CD4-positive, alpha-beta T cell treated with Interleukin-10 for 1 hour (primary cell): ENCODE results near the gene FNDC4.
"Not testable (repeated sequence)": the region's sequence is repeated elsewhere in the genome, so short reads cannot be mapped to it uniquely, and the experiment has no call there.

Experiments
- DNase-seq: peaks from one replicate; pipeline ENCODE4 v3.0.0-alpha.2; 2020

Gene FNDC4, protein sequence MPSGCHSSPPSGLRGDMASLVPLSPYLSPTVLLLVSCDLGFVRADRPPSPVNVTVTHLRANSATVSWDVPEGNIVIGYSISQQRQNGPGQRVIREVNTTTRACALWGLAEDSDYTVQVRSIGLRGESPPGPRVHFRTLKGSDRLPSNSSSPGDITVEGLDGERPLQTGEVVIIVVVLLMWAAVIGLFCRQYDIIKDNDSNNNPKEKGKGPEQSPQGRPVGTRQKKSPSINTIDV

DNA sequence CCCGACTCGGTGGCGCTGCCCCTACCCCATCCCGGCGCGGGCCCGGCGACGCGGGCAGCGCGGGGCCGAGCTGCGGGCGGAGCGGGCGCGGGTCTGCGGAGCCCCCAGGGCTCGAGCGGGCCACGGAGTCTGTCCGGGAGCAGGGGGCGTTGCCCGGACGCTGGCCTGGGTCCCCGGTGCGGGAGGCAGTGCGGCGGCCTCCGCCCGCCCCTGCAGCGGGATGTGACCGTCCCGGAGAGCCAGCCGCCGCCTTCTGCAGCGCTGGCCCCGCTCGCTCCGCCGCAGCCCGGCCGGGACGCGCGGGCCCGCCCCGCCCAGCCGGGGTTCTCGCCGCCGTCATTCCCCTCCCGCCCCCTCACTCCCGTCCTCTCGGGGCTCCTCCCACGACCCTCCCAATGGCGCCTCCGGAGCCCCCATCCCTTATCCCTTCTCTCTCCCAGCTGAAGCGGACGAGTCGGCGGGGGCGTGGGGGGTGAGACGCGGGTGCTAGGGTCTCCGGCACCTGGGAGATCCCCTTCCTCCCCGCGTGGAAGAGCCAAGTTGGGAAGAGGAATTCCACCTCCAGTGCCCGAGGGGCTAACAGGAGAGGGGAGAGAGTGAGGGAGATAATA is at the start of gene FNDC4:
TSS of gene FNDC4 (minus strand) at position 257 of the 611 bp plus-strand sequence. CDS start 521 bp downstream, outside the sequence.
- DNase-seq = peak; percentile 24

DNA sequence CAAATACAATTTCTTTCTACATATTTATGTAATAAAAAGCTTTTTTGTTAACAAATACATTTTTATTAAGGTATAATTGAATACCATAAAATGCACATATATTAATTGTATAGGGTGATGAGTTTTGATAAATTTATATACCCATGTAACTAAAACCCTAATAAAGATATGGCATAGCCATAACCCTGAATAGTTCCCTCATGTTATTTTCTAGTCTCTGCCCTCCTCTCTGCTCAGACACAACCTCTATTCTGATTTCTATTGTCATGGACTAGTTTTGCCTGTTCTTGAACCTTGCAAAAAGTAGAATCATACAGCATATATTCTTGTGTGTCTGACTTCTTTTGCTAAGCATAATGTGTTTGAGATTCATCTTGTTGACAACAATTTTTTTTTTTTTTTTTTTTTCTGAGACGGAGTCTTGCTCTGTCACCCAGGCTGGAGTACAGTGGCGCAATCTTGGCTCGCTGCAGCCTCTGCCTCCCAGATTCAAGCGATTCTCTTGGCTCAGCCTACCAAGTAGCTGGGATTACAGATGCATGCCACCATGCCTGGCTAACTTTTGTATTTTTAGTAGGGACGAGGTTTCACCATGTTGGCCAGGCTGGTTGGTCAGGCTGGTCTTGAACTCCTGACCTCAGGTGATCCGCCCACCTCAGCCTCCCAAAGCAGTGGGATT is 49.3 kb upstream of the FNDC4 start:
- no peak for DNase-seq

DNA sequence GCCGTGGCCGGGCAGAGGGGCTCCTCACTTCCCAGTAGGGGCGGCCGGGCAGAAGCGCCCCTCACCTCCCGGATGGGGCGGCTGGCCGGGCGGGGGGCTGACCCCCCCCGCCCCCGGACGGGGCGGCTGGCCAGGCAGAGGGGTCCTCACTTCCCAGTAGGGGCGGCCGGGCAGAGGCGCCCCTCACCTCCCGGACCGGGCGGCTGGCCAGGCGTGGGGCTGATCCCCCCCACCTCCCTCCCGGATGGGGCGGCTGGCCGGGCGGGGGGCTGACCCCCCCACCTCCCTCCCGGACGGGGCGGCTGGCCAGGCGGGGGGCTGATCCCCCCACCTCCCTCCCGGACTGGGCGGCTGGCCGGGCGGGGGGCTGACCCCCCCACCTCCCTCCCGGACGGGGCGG is 44.6 kb upstream of the FNDC4 start:
- not testable (repeated sequence) for DNase-seq

DNA sequence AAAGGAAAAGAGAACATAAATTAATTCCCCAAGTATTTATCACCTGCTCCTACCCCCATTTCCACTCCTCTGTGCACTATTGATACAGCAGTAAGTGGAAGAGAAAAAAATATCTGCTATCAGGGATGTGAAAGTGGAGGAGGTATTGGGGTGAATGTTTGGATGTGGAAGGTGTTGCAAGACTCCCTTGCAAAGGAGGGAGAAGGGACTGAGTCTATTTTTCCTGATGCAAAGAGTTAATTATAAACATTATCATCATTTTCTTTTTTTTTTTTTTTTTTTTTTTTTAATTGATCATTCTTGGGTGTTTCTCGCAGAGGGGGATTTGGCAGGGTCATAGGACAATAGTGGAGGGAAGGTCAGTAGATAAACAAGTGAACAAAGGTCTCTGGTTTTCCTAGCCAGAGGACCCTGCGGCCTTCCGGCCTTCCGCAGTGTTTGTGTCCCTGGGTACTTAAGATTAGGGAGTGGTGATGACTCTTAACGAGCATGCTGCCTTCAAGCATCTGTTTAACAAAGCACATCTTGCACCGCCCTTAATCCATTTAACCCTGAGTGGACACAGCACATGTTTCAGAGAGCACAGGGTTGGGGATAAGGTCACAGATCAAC is 43.9 kb upstream of the FNDC4 start:
- DNase-seq = not testable (repeated sequence)

DNA sequence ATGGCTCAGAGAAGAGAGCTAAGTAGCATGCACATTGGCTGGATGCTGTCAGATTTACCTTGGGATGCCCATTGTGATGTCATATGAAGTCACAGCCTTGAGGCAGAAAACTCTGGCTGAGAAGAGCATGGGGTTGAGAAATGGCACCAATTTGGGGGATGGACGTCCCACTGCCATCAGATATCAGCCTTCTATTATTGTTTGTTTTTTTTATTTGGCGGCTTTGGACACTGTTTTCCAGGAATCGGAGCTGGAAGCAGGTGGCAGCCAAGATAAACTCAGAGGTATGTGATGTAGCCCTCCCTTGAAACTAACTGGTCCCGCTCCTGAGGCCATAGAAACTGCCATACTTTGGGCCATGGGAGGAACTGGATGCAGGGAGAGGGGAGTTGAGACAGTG is 42.3 kb upstream of the FNDC4 start:
- no peak for DNase-seq

DNA sequence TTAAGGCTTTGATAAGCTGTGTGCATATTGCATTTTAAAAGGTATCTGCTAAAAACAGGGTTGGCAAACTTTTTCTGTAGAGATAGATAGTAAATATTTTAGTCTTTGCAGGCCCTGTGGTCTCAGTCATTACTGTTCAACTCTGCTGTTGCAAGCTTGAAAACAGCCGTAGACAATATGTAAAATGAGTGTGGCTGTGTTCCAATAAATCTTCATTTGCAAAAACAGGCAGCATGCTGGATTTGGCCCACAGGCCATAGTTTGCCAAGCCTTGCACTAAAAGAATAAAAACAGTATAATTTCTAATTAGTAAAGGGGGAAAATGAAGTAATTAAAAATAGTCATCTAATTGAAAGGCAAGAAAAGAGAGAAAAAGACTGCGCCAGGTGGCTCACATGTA is 37.0 kb upstream of the FNDC4 start:
- DNase-seq = no peak

DNA sequence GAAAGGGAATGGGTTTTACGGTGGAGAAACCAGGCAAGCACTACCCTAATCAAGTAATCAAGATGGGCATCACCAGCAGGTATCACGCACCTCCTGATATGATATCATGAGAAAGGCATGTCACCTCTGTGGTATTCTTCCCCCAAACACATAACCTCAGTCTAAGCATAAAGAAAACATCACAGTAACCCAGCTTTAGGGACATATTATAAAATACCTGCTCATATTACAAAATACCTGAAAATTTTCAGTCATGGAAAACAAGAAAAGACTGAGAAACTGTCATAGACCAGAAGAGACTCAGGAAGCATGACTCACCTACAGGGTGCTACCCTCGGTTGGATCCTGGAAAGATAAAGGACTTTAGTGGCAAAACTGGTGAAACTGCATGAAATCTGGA is 32.2 kb upstream of the FNDC4 start:
- no peak for DNase-seq

DNA sequence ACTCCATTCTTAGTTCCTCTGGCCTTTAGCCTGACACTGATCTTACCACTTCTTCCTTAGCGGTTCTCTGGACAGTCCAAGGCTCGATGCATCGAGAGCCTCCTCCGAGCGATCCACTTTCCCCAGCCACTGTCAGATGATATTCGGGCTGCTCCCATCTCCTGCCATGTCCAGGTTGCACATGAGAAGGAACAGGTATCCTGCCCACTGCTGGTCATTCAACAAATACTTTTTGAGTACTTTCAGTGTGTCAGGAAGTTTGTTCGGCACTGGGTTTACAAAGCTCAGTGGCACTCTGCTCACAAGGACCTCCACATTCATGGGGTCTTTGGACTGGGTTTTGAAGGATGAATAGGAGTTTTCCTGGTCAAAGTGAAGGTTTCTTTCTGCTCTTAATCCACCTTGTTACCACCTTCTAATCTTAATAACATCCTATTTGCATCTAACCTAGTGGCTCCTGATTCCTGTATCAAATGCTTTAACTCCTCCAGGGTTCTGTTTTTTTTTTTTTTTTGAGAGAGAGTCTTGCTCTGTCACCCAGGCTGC is 27.5 kb upstream of the FNDC4 start:
- no peak for DNase-seq

DNA sequence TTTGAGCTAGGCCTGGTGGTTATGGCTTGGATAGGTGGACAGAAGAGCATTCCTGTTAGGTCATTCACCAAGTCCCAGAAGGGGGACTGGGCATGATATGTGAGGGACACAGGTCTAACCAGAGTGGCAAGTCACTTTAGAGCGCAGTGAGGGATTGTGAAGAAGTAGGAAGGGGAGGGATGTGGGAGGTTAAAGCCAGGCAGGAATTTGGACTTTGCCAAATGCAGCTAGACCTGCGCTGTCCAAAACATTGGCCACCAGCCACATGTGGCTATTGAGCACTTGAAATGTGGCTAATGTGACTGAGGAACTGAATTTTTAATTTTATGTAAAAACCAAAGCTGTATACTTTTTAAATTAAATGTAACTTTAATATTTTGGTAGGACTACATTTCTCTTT is 25.3 kb upstream of the FNDC4 start:
- no peak for DNase-seq

DNA sequence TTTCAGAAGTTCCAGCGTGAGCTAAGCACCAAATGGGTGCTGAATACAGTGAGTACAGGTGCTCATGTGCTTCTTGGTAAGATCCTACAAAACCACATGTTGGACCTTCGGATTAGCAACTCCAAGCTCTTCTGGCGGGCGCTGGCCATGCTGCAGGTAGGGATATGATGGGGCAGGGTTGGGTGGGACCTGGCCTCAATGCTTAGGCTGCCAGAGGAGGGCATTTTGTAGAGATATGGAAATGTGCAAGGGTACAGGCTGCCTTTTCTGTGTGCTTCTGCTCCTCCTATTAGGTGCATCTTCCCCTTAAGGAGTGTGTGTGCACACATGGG is 23.7 kb upstream of the FNDC4 start:
- DNase-seq = no peak

DNA sequence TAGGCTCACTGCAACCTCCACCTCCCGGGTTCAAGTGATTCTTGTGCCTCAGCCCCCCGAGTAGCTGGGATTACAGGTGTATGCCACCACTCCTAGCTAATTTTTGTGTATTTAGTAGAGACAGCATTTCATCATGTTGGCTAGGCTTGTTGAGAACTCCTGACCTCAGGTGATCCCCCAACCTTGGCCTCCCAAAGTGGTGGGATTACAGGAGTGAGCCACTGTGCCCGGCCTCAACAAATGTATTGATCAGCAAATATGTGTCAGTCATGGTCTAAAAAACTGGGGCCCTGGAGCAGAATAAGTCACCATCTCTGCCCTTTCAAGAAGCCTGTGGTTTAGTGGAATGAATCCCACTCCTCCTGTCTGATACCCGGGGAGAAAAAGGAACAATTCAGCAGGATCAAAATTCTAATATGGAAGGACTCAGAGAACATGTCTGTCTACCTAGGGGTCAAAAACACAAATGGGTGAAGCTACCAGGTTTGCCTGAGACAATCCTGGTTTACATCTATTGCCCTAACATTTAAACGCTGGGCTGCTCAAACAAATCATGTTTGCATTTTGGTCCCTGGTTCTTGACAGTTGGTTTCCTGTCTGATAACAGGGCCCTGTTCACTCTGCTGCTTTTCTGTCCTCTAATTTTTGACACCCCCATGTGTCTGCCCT is 23.2 kb upstream of the FNDC4 start:
- no peak for DNase-seq

DNA sequence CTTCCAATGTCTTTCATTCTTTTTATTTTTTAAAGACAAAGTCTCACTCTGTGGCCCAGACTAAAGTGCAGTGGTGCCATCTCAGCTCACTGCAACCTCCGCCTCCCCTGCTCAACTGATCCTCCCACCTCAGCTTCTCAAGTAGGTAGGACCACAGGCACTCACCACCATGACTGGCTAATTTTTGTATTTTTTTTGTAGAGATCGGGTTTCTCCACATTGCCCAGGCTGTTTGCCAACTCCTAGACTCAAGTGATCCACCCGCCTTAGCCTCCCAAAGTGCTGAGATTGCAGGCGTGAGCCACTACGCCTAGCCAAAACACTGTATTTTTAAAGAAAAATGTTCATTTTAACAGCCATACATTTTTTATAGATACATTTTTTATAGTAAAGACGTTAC is 14.3 kb upstream of the FNDC4 start:
- DNase-seq = no peak

DNA sequence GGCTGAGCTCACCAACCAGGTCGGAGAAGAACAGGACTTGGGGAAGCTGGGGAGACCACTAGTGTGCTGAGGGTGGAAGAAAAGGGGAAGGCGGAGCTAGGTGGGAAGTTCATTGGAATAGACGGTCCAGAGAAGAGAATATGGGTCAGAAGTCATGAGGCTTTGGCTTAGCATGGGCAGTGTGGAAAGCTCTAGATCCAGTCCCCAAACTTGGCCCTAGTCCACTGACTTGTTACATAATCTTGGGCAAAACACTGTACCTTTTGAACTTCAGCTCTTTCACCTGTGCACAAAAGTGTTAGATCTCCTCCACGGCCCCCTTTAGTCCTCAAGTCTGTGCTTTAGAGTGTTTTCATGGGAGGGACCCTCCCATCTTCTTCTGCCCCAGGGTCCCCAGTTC is 12.3 kb upstream of the FNDC4 start:
- DNase-seq = no peak

DNA sequence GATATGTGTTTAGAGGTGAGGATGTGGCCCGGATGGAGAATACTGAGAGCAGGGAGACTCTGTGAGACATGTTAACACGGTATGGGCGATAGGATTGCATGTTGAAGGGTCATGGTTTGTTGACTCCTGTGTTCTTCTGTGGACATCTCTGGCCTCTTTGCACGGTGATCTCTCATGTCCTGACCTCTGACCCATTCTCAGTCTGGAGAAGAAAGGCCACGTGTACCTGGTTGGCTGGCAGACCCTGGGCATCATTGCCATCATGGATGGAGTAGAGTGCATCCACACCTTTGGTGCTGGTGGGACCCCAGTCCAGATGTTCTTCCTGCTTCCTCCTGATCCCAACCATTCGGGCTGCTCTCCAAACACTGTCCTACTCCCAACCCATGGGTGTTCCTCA is 11.6 kb upstream of the FNDC4 start:
- DNase-seq = no peak

DNA sequence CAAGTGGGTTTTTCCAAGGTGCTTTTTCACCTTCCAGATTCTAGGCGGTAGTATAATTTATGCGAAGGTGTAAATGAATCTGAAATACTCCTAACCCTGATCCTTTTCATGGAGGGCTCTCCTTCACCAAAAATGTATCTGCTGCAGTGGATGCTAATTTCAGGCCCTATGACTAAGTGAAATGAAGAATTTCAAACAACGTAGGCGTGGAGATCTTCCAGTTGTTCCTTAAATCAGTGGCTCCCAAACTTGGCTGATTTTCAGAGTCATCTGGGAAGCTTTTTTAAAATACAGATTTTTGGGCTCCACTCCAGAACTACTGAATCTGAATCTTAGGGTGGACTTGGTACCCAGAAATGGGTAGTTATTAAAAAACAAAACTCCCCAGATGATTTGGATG is 7.1 kb upstream of the FNDC4 start:
- no peak for DNase-seq

DNA sequence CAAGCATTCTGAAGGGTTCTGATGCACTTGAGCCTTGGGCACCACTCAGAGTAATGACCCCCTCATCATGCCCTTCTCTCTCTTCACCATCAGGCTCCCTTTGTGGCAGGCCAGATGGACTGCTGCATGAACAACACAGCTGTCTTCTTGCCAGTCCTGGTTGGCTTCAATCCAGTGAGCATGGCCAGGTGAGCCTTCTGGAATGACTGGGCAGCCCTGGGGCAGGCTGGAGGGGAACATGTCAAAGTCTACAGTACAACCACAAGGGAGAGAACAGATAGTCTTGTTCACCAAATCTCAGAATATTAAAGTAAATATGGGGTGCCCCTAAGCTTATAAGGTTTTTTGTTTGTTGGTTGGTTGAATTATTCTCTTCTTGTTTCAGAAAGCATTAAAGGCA is 6.0 kb upstream of the FNDC4 start:
- DNase-seq = no peak

DNA sequence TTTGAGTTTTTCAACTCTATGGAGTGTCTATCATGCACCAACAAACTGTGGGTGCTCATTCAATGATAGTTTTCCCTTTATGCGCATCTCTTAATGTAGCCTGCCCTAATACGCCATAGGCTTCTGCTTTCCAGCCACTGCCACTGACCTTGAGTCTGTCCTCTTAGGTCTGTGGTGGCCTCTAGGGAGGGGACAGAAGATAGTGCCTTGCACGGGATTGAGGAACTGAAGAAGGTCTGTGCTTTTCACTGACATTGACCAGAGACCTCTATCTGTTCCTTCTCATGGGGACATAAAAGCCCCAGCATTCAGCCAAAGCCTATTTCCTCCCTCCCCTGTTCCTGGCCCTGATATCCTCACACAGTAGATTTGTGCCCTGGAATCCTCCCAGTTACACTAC is 4.0 kb upstream of the FNDC4 start:
- no peak for DNase-seq

DNA sequence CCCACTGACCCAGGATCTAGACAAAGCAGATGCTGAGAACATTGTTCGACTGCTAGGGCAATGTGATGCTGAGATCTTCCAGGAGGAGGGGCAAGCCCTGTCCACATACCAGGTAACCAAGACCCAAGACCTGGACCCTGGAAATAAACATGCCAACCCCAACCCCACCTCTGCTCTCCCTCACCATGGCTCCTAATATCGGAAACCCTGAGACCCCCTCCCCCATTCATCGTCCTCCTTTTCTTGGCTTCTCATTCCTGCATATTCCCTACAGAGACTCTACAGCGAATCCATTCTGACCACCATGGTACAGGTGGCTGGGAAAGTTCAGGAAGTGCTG is 2.3 kb upstream of the FNDC4 start:
- no peak for DNase-seq

DNA sequence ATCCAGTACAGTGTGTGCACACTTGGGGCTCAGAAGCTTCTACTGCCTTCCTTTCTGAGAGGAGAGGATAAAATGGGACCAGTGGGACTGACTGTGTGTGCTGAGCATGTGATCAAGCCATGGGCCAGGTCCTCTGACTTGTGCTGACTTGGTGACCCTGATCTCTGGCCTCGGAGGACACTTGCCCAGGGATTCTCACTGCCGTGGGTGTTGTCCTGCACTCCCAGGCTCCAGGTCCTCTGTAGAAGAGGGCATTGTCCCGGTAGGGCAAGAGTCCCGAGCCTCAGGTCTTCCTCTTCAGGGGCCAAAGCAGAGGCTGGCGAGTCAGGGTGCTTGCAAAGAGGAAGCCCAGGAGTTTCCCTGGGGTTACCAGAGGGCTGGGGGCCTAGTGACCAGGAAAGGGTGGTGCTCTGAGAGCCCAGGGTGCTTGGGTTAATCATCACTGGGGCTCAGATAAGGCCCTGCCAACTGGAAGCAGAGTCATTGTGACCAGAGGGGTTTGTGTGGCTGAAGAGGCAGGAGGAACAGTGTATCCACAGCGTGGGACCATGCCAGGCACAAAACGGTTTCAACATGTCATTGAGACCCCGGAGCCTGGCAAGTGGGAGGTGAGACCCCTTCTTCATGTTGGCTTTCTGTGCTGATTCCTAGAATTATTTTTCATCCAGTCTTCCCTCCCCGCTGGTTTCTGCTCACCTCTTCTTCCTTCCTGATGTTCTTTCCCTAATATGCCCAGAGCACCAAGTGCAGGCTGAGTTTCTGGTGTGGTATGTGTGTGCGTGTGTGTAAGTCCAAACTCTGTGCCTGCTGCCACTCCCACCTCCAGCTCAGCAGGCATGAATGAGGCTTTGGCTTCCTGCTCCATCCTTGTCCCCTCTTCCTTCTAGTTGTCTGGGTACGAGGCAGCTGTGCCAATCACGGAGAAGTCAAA is 1.6 kb upstream of the FNDC4 start, which contains the start of gene GCKR:
TSS of gene GCKR (plus strand) at position 483 of the 931 bp plus-strand sequence. CDS start at position 549, 66 bp downstream.
- no peak for DNase-seq

DNA sequence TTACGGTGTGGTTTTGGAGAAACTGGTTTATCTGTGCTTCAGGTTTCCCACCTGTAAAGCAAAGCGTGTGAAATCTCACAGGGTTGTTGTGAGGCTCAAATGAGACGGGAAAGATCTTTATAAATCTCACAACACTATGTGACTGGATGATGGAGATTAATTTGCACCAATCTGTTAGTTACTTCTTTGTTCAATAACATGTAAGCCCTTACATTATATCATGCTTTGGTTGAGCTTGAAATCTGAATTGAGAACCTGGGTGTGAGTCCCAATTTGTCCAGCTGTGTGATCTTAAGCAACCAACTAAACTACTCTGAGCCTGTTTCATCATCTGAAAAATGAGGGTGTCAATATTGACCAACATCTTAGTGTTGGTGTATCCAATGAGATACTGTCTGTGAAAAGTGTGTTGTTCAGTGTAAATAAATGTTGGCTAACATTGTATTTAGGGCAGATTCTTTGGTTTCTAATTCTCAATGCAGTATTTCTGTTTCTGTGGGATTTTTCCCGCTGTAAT is 898 bp upstream of the FNDC4 start:
- no peak for DNase-seq

DNA sequence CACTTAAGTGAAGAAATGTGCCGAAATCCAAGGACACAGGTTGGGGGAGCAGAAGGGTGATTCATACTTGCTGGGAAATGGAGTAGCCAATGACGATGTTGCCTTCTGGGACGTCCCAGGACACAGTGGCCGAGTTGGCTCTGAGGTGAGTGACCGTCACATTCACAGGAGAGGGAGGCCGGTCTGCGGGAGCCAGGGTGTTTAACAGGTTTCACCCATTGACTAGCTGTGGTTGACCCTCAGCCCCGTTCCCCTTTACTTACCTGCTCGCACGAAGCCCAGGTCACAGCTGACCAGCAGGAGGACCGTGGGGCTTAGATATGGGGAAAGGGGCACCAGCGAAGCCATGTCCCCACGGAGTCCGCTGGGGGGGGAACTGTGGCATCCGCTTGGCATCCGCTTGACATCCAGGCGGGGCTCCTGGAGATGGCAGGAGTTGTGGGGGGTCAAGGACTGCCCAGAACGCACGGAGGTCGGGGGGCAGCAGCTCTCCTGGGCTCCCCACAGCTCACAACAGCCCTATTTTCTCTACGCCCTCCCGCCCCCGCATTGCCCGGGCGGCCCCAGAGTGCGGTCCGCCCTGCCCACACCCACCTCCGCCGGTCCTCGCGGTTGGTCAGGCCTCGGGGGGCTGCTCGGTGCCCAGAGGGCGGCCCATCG is 586 bp downstream of the FNDC4 start:
- DNase-seq = no peak

DNA sequence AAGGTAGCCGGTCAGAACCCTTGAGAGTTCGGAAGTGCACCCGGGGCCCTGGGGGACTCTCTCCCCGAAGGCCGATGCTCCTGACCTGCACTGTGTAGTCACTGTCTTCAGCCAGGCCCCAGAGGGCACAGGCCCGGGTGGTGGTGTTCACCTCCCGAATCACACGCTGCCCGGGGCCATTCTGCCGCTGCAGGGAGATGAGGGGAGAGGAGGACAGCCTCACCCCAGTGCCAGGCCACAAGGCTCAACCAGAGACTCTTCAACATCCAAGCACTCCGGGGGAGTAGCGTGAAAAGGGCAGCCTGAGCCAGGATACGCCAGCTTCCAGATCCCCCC is 1.1 kb downstream of the FNDC4 start:
- DNase-seq = no peak
